HG02870 (cell line): ENCODE measurements around the gene CABYR.

Source experiments
- ATAC-seq: cut with Tn5 transposase; IDR thresholded peaks from one replicate; pipeline ENCODE4 v1.9.1; 2021; ENCODE audit warnings: mild to moderate bottlenecking, moderate library complexity; ENCODE audit not compliant: unreplicated experiment

Gene CABYR

GRCh38 chr18:24138789-24139616 lies at the start of gene CABYR:
CABYR (plus strand) TSS chr18:24139062; CDS start chr18:24143115, 4,053 bp downstream.
- peak; percentile 75 for ATAC-seq

GRCh38 chr18:24089076-24089475 lies 49.8 kb upstream of the CABYR start:
- no peak for ATAC-seq

GRCh38 chr18:24089515-24090337 lies 49.1 kb upstream of the CABYR start:
- no peak for ATAC-seq

GRCh38 chr18:24090876-24091275 lies 48.0 kb upstream of the CABYR start:
- ATAC-seq: no peak

GRCh38 chr18:24094561-24094960 lies 44.3 kb upstream of the CABYR start:
- ATAC-seq: no peak

- ATAC-seq: no peak
Observed at GRCh38 chr18:24095976-24096375, 42.9 kb upstream of the CABYR start.

GRCh38 chr18:24103320-24104021 lies 35.4 kb upstream of the CABYR start:
- ATAC-seq: no peak

- ATAC-seq: no peak
Observed at GRCh38 chr18:24104486-24104885, 34.4 kb upstream of the CABYR start.

GRCh38 chr18:24108641-24109040 lies 30.2 kb upstream of the CABYR start:
- no peak for ATAC-seq

GRCh38 chr18:24111936-24112335 lies 26.9 kb upstream of the CABYR start:
- ATAC-seq: no peak

- ATAC-seq: no peak
Observed at GRCh38 chr18:24112464-24112863, 26.4 kb upstream of the CABYR start.

- ATAC-seq: no peak
Observed at GRCh38 chr18:24112874-24113615, 25.8 kb upstream of the CABYR start.

- ATAC-seq: no peak
Observed at GRCh38 chr18:24114924-24115549, 23.8 kb upstream of the CABYR start.

GRCh38 chr18:24115628-24116027 lies 23.2 kb upstream of the CABYR start:
- no peak for ATAC-seq

GRCh38 chr18:24118750-24119577 lies 19.9 kb upstream of the CABYR start:
- peak; percentile 63 for ATAC-seq

GRCh38 chr18:24120676-24121075 lies 18.2 kb upstream of the CABYR start:
- ATAC-seq: no peak

GRCh38 chr18:24121625-24122024 lies 17.2 kb upstream of the CABYR start:
- no peak for ATAC-seq

- ATAC-seq: no peak
Observed at GRCh38 chr18:24126155-24126961, 12.5 kb upstream of the CABYR start.
